ENCODE results near the gene AP4M1. TPM values are rescaled to one million over a fixed set of nuclear protein-coding genes. Genes with fewer than 3 reads are reported as not detected.

Gene AP4M1
- polyA plus RNA-seq, 1 donor from 2014 or later, result 100 TPM

DNA sequence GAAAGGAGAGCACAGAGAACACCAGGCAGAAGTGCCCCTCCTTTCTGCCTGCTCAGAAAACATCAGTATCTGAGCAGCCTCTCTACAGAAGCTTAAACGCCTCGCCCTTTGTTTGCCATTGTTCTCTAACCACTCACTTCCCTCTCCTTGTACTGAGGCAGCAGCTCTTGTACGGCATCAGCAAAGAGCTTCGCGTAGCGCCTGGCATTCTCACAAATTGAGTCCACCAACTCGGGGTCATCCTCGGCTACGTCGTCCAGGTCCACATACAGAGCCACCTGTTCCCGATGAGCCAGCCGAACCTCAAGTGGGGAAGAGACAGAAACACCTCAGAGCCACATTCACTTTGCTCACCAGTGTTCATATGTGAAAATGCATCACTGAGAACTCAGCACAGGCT, 2.0 kb upstream of the AP4M1 start:
- peaks cover 14% of the 10 kb centered on the region for H3K36me3 ChIP-seq (ENCODE audit: insufficient read depth, low read length)

DNA sequence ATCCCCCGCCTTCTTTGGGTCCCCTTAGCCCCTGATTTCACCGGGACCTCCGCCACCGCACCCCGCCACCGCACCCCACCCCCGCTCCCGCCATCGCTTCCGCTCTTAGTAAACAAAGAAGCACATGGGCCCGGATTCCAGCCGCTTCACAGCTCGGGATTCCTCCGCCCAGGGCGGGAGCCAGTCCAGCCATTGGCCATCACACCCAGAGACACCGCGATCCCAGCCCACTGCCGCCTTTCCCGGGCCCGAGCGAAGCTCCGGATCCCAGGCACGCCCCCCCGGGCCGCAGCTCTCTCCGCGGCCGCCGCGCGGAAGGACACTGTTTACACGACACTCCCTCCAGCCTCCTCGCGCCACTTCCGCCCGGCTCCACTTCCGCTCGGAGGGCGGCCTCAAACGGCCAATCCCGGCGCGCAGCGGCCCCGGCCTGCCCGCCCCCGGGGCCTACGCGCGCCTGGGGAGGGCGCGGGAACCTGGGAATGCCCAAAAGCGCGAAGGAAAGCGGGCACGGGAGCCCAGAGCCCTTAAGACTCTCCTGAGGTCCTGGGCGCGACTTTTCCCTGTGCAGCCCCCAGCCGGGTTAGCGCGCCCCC, 925 bp upstream of the AP4M1 start:
- Histone ChIP-seq H3F3A (ENCODE audit: insufficient read depth, low read length, poor library complexity, severe bottlenecking) (no peaks in the 10 kb centered on the region), H3K9me2 (ENCODE audit: insufficient read depth, low read length) (no peaks in the 10 kb centered on the region), H3K27ac (ENCODE audit: low read length) (peak overlapping the region; percentile 95), H3K27me3 (ENCODE audit: insufficient read depth, low read depth, low read length) (no peaks in the 10 kb centered on the region), H3K79me2 (replicated peaks; ENCODE audit: insufficient read depth, low read length) (peaks cover 26% of the 10 kb centered on the region), H2AFZ (ENCODE audit: low read depth, low read length) (peak overlapping the region; percentile 62), H3K4me3 (ENCODE audit: low read length) (peak overlapping the region; percentile 78), H3K36me3 (ENCODE audit: insufficient read depth, low read length) (peaks cover 12% of the 10 kb centered on the region), H3K4me2 (ENCODE audit: low read length) (no peak overlapping the region), H3K9me3 (ENCODE audit: low read length) (no peaks in the 10 kb centered on the region), H3K9ac (ENCODE audit: low read length) (peak overlapping the region; percentile 93), H4K20me1 (ENCODE audit: insufficient read depth) (no peaks in the 10 kb centered on the region)
- TF ChIP-seq EP300 (conservative IDR thresholded peaks at IDR 0.05; ENCODE audit: poor library complexity, severe bottlenecking), result peak; percentile 78
- no peak for TF ChIP-seq EZH2 (IDR thresholded peaks at IDR 0.05; ENCODE audit: borderline replicate concordance, insufficient read depth, low read length, poor library complexity, severe bottlenecking)
- no peak for TF ChIP-seq REST (IDR thresholded peaks at IDR 0.05; ENCODE audit: borderline replicate concordance)
- peak; percentile 86 for TF ChIP-seq MXI1 (conservative IDR thresholded peaks at IDR 0.05; ENCODE audit: poor library complexity, severe bottlenecking)

More for the DNA sequence above, 2.0 kb upstream of the AP4M1 start:
- peak overlapping the region; percentile 78 for H3K4me3 ChIP-seq (ENCODE audit: low read length)
- H2AFZ ChIP-seq (ENCODE audit: low read depth, low read length), result no peak overlapping the region
- H3K9me2 ChIP-seq (ENCODE audit: insufficient read depth, low read length), result no peaks in the 10 kb centered on the region
- no peaks in the 10 kb centered on the region for H4K20me1 ChIP-seq (ENCODE audit: insufficient read depth)
- TF ChIP-seq SMC3 (conservative IDR thresholded peaks at IDR 0.05; ENCODE audit: poor library complexity), result no peak
- no peak for TF ChIP-seq POLR2AphosphoS5 (IDR thresholded peaks at IDR 0.05)
- no peak for TF ChIP-seq EP300 (conservative IDR thresholded peaks at IDR 0.05; ENCODE audit: poor library complexity, severe bottlenecking)
- no peak for TF ChIP-seq TAF1 (IDR thresholded peaks at IDR 0.05; ENCODE audit: low read depth)
- no peak for TF ChIP-seq REST (IDR thresholded peaks at IDR 0.05; ENCODE audit: borderline replicate concordance)
- TF ChIP-seq MXI1 (conservative IDR thresholded peaks at IDR 0.05; ENCODE audit: poor library complexity, severe bottlenecking), result no peak
- no peak for TF ChIP-seq RAD21 (conservative IDR thresholded peaks at IDR 0.05)
- no peak for TF ChIP-seq EZH2 (IDR thresholded peaks at IDR 0.05; ENCODE audit: borderline replicate concordance, insufficient read depth, low read length, poor library complexity, severe bottlenecking)
- no peak for TF ChIP-seq CTCF (IDR thresholded peaks at IDR 0.05; ENCODE audit: poor library complexity, severe bottlenecking)
- H3F3A ChIP-seq (ENCODE audit: insufficient read depth, low read length, poor library complexity, severe bottlenecking), result no peaks in the 10 kb centered on the region
- no peaks in the 10 kb centered on the region for H3K27me3 ChIP-seq (ENCODE audit: insufficient read depth, low read depth, low read length)
- H3K27ac ChIP-seq (ENCODE audit: low read length), result peak overlapping the region; percentile 95
- H3K9ac ChIP-seq (ENCODE audit: low read length), result peak overlapping the region; percentile 93
- peaks cover 26% of the 10 kb centered on the region for H3K79me2 ChIP-seq (replicated peaks; ENCODE audit: insufficient read depth, low read length)
- H3K9me3 ChIP-seq (ENCODE audit: low read length), result no peaks in the 10 kb centered on the region
- peak overlapping the region; percentile 81 for H3K4me2 ChIP-seq (ENCODE audit: low read length)
